ENCODE data around the gene KCNK7.
A peak's percentile ranks its signal among the peaks of the same experiment; 100 is the strongest.

Gene KCNK7

GRCh38 chr11:65625628-65626342 is 30.2 kb upstream of the KCNK7 start:
- no peak for DNase-seq (ENCODE audit: low read depth)

- no peak for DNase-seq (ENCODE audit: low read depth)
Measured at GRCh38 chr11:65624931-65625627, 29.5 kb upstream of the KCNK7 start.

DNA sequence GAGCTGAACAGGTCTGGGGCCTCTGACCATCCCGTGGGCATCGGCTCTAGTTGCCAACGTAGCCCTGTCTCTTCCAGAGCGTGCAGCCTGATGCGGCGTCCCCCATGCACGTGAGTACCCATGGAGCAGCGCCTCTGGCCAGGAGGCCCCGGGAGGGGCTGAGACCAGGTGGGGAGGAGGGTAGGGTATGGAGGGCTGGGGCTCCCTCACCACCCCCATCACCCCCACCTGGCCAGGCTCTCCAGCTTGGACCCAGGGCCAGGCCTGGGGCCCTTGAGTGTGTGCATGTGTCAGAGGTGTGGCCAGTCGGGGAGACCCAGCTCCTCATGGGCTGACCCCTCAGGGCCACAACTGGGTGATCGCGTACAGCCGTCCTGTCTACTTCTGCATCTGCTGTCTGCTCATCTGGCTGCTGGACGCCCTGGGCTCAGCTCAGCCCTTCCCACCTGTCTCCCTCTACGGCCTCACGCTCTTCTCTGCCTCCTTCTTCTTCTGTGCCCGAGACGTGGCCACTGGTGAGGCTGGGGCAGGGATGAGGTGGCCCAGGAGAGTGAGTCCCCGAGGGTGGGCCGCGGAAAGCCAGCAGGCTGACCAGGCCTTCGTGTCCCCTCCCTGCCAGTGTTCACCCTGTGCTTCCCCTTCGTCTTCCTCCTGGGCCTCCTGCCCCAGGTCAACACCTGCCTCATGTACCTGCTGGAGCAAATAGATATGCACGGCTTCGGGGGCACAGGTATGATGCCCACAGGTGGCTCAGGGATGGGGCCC is 28.4 kb upstream of the KCNK7 start:
- DNase-seq (ENCODE audit: low read depth): no peak

- DNase-seq (ENCODE audit: low read depth): no peak
Measured at GRCh38 chr11:65623177-65623576, 27.6 kb upstream of the KCNK7 start.

DNA sequence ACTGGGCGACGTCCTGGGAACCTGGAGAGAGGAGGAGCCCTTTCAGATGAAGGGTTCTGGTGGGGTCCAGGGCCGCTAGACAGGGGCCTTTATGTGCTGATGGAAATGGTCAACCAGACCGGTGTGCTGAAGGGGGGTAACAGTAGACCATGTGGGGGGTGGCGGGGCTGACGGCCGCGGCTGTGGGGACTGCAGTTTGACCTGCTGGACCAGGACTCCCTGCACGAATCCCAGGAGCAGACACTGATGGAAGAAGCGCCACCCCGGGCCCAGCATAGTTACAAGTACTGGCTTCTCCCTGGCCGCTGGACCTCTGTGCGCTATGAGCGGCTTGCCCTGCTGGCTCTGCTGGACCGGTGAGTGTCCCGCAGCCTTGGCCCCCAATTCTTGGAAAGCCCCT is 26.4 kb upstream of the KCNK7 start:
- DNase-seq (ENCODE audit: low read depth): no peak

- no peak for DNase-seq (ENCODE audit: low read depth)
Measured at GRCh38 chr11:65621460-65621859, 25.9 kb upstream of the KCNK7 start.

- no peak for DNase-seq (ENCODE audit: low read depth)
Measured at GRCh38 chr11:65620666-65621065, 25.1 kb upstream of the KCNK7 start.

DNA sequence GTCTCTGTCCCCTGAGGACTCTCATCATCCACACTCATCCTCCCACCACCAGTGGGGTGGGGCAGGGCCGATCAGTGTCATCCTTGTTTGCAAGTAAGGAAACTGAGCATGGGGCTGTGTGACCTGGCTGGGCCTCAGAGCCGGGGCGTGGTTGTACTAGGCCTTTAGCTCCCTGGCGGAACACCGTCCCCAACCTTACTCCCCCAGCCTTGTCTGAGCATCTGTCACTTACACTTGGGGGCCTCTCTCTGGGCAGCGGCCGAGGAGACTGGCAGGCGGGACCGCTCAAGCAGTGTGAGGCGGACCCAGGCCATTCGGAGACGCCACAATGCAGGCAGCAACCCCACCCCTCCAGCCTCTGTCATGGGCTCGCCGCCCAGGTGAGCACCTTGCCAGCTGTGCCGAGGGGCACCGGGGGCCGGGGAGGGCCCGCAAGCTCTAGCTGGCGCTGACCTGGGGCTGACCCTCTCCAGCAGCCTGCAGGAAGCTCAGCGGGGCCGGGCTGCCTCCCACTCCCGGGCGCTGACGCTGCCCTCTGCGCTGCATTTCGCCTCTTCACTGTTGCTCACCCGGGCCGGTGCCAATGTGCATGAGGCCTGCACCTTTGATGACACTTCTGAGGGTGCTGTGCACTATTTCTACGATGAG is 23.8 kb upstream of the KCNK7 start:
- no peak for DNase-seq (ENCODE audit: low read depth)

DNA sequence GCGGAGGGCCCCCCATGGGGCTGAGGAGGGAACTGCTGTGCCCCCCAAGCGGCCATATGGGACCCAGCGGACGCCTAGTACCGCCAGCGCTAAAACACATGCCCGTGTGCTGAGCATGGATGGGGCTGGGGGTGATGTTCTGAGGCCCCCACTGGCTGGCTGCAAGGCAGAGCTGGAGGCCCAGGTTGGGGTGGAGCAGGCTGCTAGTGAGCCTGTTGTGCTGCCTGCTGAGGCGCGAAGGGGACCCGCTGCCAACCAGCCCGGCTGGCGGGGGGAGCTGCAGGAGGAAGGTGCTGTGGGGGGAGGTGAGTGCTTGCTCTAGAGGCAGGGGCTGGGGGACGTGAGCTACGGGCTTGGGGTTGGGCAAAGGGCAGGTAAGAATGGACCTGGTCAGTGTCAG is 23.2 kb upstream of the KCNK7 start:
- DNase-seq (ENCODE audit: low read depth): no peak

DNA sequence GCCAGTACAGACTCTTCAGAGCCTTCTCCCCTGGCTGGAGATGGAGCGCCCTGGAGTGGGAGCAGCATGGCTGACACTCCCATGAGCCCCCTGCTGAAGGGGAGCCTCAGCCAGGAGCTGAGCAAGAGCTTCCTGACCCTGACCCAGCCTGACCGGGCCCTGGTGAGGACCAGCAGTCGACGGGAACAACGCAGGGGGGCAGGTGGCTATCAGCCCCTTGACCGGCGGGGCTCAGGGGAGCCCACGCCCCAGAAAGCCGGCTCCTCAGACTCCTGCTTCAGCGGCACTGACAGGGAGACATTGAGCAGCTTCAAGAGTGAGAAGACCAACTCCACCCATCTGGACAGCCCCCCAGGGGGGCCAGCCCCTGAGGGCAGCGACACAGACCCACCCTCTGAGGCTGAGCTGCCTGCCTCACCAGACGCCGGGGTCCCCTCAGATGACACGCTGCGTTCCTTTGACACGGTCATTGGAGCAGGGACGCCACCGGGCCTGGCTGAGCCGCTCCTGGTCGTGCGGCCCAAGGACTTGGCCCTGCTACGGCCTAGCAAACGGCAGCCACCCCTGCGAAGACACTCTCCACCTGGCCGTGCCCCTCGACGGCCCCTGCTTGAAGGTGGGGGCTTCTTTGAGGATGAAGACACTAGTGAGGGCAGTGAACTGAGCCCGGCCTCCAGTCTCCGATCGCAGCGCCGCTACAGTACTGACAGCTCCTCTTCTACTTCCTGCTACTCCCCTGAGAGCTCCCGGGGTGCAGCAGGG is 22.6 kb upstream of the KCNK7 start:
- DNase-seq (ENCODE audit: low read depth): no peak

DNA sequence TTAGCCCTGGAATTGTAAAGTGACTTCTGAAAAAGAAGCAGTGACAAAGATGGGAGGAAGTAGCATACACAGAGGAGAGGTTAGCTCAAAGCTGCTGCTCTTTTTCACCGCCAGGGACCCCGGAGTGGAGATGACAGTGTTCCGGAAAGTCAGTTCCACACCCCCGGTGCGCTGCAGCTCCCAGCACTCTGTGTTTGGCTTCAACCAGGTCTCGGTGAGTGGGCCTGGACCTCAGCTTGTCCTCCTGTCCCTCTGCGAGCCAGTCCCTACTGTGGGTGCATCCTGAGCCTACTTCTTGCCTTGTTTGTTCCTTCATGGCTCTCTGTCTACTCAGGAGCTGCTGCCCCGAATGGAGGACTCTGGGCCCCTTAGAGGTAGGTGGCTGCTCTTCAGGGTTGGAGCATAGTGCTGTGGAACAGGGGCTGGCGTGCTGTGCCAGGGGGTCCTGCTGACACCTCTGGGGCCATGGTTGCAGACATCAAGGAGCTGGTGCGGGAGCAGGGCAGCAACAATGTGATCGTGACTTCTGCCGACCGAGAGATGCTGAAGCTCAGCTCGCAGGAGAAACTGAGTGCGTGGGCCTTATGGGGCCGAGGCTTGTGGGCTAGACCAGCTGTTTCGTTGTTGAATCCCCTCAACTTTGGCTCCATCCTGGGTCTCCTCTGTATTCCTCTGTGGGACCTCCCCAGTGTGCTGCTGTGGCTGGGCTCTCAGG is 21.7 kb upstream of the KCNK7 start:
- DNase-seq (ENCODE audit: low read depth): no peak

DNA sequence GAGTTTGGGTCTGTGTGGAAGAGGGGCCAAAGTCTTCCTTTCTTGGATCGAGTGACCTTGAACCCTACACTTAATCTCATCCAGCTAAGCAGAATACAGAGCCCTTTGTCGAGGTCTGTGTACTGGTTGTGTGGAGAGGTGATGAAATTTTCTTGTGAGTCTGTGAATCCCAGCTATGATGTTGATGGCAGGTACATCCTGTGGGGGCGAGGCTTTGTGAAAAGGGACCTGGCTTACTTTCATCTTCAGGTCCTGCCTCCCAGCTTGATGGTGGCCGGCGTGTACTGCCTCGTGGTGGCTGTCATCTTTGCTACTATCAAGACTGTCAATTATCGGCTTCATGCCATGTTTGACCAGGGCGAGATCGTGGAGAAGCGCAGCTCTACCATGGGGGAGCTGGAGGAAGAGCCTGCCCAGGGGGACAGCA is 21.0 kb upstream of the KCNK7 start:
- no peak for DNase-seq (ENCODE audit: low read depth)

DNA sequence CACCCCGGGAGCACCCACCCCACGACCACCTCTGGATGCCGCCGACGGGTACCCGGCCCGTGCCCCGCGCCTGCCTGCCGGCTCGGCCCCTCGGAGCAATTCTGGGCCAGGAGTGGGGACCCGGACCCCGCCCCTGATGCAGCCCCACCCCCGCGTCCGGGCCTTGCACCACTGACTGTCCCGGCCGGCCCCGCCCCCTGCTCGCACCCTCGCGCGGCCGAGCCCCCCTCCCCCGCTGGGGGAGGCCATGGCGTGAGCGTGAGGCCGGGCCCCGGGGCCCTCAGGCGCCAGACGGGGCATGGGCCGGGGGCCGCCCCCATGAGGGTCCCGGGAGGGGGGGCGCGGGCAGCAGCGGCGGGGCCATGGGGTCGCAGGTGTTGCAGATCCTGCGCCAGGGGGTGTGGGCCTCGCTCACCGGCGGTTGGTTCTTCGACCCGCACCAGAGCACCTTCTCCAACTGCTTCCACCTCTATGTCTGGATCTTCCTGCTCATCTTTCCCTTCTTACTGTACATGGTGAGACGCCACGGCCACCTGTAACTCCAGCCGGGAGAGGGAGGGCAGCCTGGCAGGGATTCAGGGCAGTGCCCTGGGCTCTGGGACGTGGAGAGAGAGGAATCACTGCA is 20.5 kb upstream of the KCNK7 start:
- DNase-seq (ENCODE audit: low read depth): no peak

GRCh38 chr11:65615229-65615949 is 19.8 kb upstream of the KCNK7 start, which contains the start of gene PCNX3:
TSS of gene PCNX3 (plus strand) at chr11:65615776. CDS start at chr11:65616312, 536 bp downstream.
- peak; percentile 99 for DNase-seq (ENCODE audit: low read depth)

DNA sequence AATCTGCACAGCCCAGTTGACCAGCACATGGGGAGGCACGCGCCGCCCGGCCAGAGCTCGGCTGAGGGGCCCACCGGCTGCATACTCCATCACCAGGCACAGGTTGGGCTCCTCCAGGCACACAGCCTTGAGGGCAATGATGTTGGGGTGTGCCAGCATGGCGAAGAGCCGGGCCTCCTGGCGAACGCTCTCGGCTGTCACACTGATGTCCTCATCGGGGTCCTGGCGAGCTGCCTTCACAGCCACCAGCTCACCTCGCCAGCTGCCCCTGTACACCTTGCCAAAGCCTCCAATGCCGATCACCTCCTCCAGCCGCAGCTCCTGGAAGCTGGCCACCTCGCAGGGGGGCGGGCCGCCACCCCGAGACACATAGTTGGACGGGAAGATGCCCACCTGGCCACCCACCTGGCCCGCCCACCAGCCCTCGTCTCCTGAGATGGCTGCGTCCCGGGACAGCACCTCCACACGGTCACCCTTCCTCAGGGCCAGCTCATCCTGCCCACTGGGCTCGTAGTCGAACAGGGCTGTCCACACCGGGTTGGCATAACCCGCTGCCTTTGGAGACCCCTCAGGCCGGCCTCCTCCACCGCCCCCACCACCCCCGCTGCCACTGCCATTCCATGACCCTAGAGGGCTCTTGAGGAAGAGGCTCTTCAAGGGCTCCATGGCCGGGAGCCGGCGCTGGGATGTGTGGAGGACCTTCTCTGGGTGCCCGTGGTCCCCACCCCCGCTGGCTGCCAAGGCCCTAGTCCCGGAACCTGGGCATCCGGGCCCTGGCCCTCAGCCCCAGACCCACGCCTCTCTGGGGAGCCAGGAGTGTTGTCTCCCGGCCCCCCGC is 17.7 kb upstream of the KCNK7 start:
- DNase-seq (ENCODE audit: low read depth): no peak

DNA sequence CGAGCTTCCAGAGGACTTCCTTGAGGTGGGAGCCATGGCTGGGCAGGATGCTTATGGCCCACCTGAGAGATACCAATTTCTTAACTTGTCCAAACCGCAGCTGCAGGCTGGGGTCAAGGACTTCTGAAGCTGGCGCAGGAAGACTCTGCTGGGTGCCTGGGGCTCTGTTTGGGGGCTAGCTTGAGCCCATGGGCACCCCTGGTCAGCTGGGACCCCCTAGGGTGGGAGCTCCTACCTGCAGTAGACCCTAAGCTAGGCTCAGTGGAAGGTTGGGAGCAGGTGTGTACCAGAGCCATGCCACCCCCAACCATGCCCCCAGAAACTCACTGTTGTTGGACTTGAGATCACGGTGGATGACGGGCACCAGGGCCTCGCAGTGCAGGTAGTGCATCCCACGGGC is 17.1 kb upstream of the KCNK7 start:
- DNase-seq (ENCODE audit: low read depth): no peak

- DNase-seq (ENCODE audit: low read depth): no peak
Measured at GRCh38 chr11:65611758-65612603, 16.4 kb upstream of the KCNK7 start.

All from stimulated activated CD8-positive, alpha-beta memory T cell treated with anti-CD3 and anti-CD28 coated beads, Interleukin-15, amount 100 ng/mL, for 1 hour (primary cell).